ENCODE data around the gene LRGUK. TPM values are rescaled to one million over a fixed set of nuclear protein-coding genes. Genes with fewer than 3 reads are reported as not detected.

The LRGUK gene
- total RNA-seq, 2 experiments from 2014 or later = 0.07 to 0.14 TPM

- Mint-ChIP-seq H3K4me3 (no peak overlapping the region), H3K27ac (no peak overlapping the region), H3K36me3 (ENCODE audit: low read depth) (no peaks in the 10 kb centered on the region), H3K27me3 (peaks cover 2% of the 10 kb centered on the region), H3K9me3 (ENCODE audit: low read depth) (no peaks in the 10 kb centered on the region), H3K4me1 (no peaks in the 10 kb centered on the region)
- POLR2A ChIA-PET = no interaction called here
- CTCF ChIA-PET = interaction anchor here (0.6 kb wide), 1 partner anchor 14 kb away, joined by 3 read pairs; no protein-coding TSS in a partner anchor
- DNase-seq (no peak), ATAC-seq (no peak)
- intact Hi-C loops (cut with DNase I, micrococcal nuclease) = no loop called here
Observed at GRCh38 chr7:134167841-134168240, 40.7 kb downstream of the LRGUK start.

- intact Hi-C loops (cut with DNase I, micrococcal nuclease) = no loop called here
- H3K36me3 Mint-ChIP-seq (ENCODE audit: low read depth) = no peaks in the 10 kb centered on the region
- ChIA-PET POLR2A (no interaction called here), CTCF (no interaction called here)
- no peak overlapping the region for H3K4me3 Mint-ChIP-seq
- ATAC-seq (peak; percentile 95), DNase-seq (peak; percentile 12)
- H3K4me1 Mint-ChIP-seq = peaks cover 8% of the 10 kb centered on the region
- no peaks in the 10 kb centered on the region for H3K9me3 Mint-ChIP-seq (ENCODE audit: low read depth)
- no peak overlapping the region for H3K27ac Mint-ChIP-seq
- H3K27me3 Mint-ChIP-seq = peaks cover 2% of the 10 kb centered on the region
Observed at GRCh38 chr7:134174795-134175261, 47.7 kb downstream of the LRGUK start.

- Mint-ChIP-seq H3K9me3 (ENCODE audit: low read depth) (no peaks in the 10 kb centered on the region), H3K4me3 (no peak overlapping the region), H3K27me3 (peaks cover 2% of the 10 kb centered on the region), H3K36me3 (ENCODE audit: low read depth) (no peaks in the 10 kb centered on the region), H3K4me1 (peaks cover 8% of the 10 kb centered on the region), H3K27ac (no peak overlapping the region)
- ChIA-PET CTCF (no interaction called here), POLR2A (no interaction called here)
- ATAC-seq = no peak
- intact Hi-C loops (cut with DNase I, micrococcal nuclease) = no loop called here
- DNase-seq = no peak
Observed at GRCh38 chr7:134175334-134176036, 48.3 kb downstream of the LRGUK start.

- H3K4me1 Mint-ChIP-seq = peaks cover 8% of the 10 kb centered on the region
- POLR2A ChIA-PET = no interaction called here
- CTCF ChIA-PET = no interaction called here
Observed at GRCh38 chr7:134176037-134176350, 48.9 kb downstream of the LRGUK start.

GRCh38 chr7:134179036-134180011 lies 52.2 kb downstream of the LRGUK start:
- Mint-ChIP-seq H3K9me3 (ENCODE audit: low read depth) (no peaks in the 10 kb centered on the region), H3K27ac (no peak overlapping the region), H3K36me3 (ENCODE audit: low read depth) (no peaks in the 10 kb centered on the region), H3K4me3 (no peak overlapping the region), H3K27me3 (no peaks in the 10 kb centered on the region), H3K4me1 (peaks cover 7% of the 10 kb centered on the region)
- intact Hi-C loops (cut with DNase I, micrococcal nuclease) = no loop called here
- no peak for ATAC-seq
- CTCF ChIA-PET = no interaction called here
- POLR2A ChIA-PET = no interaction called here
- DNase-seq = no peak

More at GRCh38 chr7:134176037-134176350, 48.9 kb downstream of the LRGUK start:
- no peak overlapping the region for H3K27ac Mint-ChIP-seq
- no peaks in the 10 kb centered on the region for H3K9me3 Mint-ChIP-seq (ENCODE audit: low read depth)
- ATAC-seq (no peak), DNase-seq (no peak)
- H3K4me3 Mint-ChIP-seq = no peak overlapping the region
- peaks cover 2% of the 10 kb centered on the region for H3K27me3 Mint-ChIP-seq
- no peaks in the 10 kb centered on the region for H3K36me3 Mint-ChIP-seq (ENCODE audit: low read depth)
- intact Hi-C loops (cut with DNase I, micrococcal nuclease) = no loop called here

GRCh38 chr7:134180376-134180775 lies 53.2 kb downstream of the LRGUK start:
- CTCF ChIA-PET = no interaction called here
- POLR2A ChIA-PET = no interaction called here
- Mint-ChIP-seq H3K9me3 (ENCODE audit: low read depth) (no peaks in the 10 kb centered on the region), H3K27me3 (no peaks in the 10 kb centered on the region), H3K4me3 (no peak overlapping the region), H3K27ac (no peak overlapping the region), H3K4me1 (no peaks in the 10 kb centered on the region), H3K36me3 (ENCODE audit: low read depth) (no peaks in the 10 kb centered on the region)
- ATAC-seq (no peak), DNase-seq (no peak)
- intact Hi-C loops (cut with DNase I, micrococcal nuclease) = no loop called here

GRCh38 chr7:134182078-134182477 lies 54.9 kb downstream of the LRGUK start:
- CTCF ChIA-PET = no interaction called here
- Mint-ChIP-seq H3K36me3 (ENCODE audit: low read depth) (no peaks in the 10 kb centered on the region), H3K27me3 (no peaks in the 10 kb centered on the region), H3K27ac (no peak overlapping the region), H3K4me1 (no peaks in the 10 kb centered on the region), H3K9me3 (ENCODE audit: low read depth) (no peaks in the 10 kb centered on the region), H3K4me3 (no peak overlapping the region)
- intact Hi-C loops (cut with DNase I, micrococcal nuclease) = no loop called here
- ATAC-seq (no peak), DNase-seq (no peak)
- POLR2A ChIA-PET = no interaction called here

GRCh38 chr7:134184767-134185166 lies 57.6 kb downstream of the LRGUK start:
- no peak overlapping the region for H3K4me3 Mint-ChIP-seq
- no peak for ATAC-seq
- H3K36me3 Mint-ChIP-seq (ENCODE audit: low read depth) = no peaks in the 10 kb centered on the region
- no peaks in the 10 kb centered on the region for H3K27me3 Mint-ChIP-seq
- POLR2A ChIA-PET = no interaction called here
- intact Hi-C loops (cut with DNase I, micrococcal nuclease) = no loop called here
- CTCF ChIA-PET = no interaction called here
- H3K27ac Mint-ChIP-seq = no peak overlapping the region
- H3K4me1 Mint-ChIP-seq = no peaks in the 10 kb centered on the region
- no peak for DNase-seq
- H3K9me3 Mint-ChIP-seq (ENCODE audit: low read depth) = no peaks in the 10 kb centered on the region

GRCh38 chr7:134186027-134186426 lies 58.9 kb downstream of the LRGUK start:
- Mint-ChIP-seq H3K27ac (no peak overlapping the region), H3K4me3 (no peak overlapping the region), H3K4me1 (no peaks in the 10 kb centered on the region), H3K9me3 (ENCODE audit: low read depth) (no peaks in the 10 kb centered on the region), H3K36me3 (ENCODE audit: low read depth) (no peaks in the 10 kb centered on the region), H3K27me3 (no peaks in the 10 kb centered on the region)
- DNase-seq = no peak
- ATAC-seq = no peak
- CTCF ChIA-PET = no interaction called here
- intact Hi-C loops (cut with DNase I, micrococcal nuclease) = no loop called here
- POLR2A ChIA-PET = no interaction called here

GRCh38 chr7:134186801-134187200 lies 59.7 kb downstream of the LRGUK start:
- ATAC-seq (no peak), DNase-seq (no peak)
- Mint-ChIP-seq H3K27me3 (no peaks in the 10 kb centered on the region), H3K36me3 (ENCODE audit: low read depth) (no peaks in the 10 kb centered on the region), H3K9me3 (ENCODE audit: low read depth) (no peaks in the 10 kb centered on the region), H3K4me1 (no peaks in the 10 kb centered on the region), H3K27ac (no peak overlapping the region), H3K4me3 (no peak overlapping the region)
- intact Hi-C loops (cut with DNase I, micrococcal nuclease) = no loop called here
- ChIA-PET CTCF (interaction anchor here (1.1 kb wide), 1 partner anchor 46 kb away, joined by 4 read pairs; no protein-coding TSS in a partner anchor), POLR2A (no interaction called here)

- CTCF ChIA-PET = interaction anchor here (1.1 kb wide), 1 partner anchor 47 kb away, joined by 4 read pairs; no protein-coding TSS in a partner anchor
- Mint-ChIP-seq H3K27me3 (no peaks in the 10 kb centered on the region), H3K4me3 (no peak overlapping the region), H3K27ac (no peak overlapping the region), H3K4me1 (no peaks in the 10 kb centered on the region), H3K36me3 (ENCODE audit: low read depth) (no peaks in the 10 kb centered on the region), H3K9me3 (ENCODE audit: low read depth) (no peaks in the 10 kb centered on the region)
- POLR2A ChIA-PET = no interaction called here
- intact Hi-C loops (cut with DNase I, micrococcal nuclease) = no loop called here
- DNase-seq (no peak), ATAC-seq (no peak)
Observed at GRCh38 chr7:134187893-134188292, 60.8 kb downstream of the LRGUK start.

- Mint-ChIP-seq H3K27me3 (no peaks in the 10 kb centered on the region), H3K9me3 (ENCODE audit: low read depth) (no peaks in the 10 kb centered on the region), H3K4me3 (no peak overlapping the region), H3K36me3 (ENCODE audit: low read depth) (no peaks in the 10 kb centered on the region), H3K4me1 (no peaks in the 10 kb centered on the region), H3K27ac (no peak overlapping the region)
- intact Hi-C loops (cut with DNase I, micrococcal nuclease) = no loop called here
- CTCF ChIA-PET = no interaction called here
- POLR2A ChIA-PET = no interaction called here
- DNase-seq = no peak
- no peak for ATAC-seq
Observed at GRCh38 chr7:134188311-134188710, 61.2 kb downstream of the LRGUK start.
